Tibial nerve (tissue), 4 donors: ENCODE data around the gene SPRYD3.

Experiments used
- EP300 ChIP-seq, 2 donors: sonication (generic); formaldehyde crosslinking; IDR thresholded peaks; one replicate each; pipeline ENCODE4 v1.6.1; 2017; ENCODE audit warnings: antibody characterized with exemption in 2 of 2, mild to moderate bottlenecking in 1 of 2
- POLR2A ChIP-seq, 2 donors: fragments of 450-650 bp; IDR thresholded peaks; one replicate each; pipeline ENCODE4 v1.6.1; 2017; ENCODE audit warnings: antibody characterized with exemption in 2 of 2, mild to moderate bottlenecking in 2 of 2, moderate library complexity in 2 of 2
- TF ChIP-seq, protein P1 (sequence below), 5 experiments: fragments of 200-600 bp in 3 of 5; fragments of 450-650 bp in 2 of 5; sonication (generic) in 3 of 5; IDR thresholded peaks; one replicate each; pipeline ENCODE4 v1.5.1; 2016 to 2019; ENCODE audit warnings: antibody characterized with exemption in 5 of 5, mild to moderate bottlenecking in 3 of 5, moderate library complexity in 2 of 5

DNA sequence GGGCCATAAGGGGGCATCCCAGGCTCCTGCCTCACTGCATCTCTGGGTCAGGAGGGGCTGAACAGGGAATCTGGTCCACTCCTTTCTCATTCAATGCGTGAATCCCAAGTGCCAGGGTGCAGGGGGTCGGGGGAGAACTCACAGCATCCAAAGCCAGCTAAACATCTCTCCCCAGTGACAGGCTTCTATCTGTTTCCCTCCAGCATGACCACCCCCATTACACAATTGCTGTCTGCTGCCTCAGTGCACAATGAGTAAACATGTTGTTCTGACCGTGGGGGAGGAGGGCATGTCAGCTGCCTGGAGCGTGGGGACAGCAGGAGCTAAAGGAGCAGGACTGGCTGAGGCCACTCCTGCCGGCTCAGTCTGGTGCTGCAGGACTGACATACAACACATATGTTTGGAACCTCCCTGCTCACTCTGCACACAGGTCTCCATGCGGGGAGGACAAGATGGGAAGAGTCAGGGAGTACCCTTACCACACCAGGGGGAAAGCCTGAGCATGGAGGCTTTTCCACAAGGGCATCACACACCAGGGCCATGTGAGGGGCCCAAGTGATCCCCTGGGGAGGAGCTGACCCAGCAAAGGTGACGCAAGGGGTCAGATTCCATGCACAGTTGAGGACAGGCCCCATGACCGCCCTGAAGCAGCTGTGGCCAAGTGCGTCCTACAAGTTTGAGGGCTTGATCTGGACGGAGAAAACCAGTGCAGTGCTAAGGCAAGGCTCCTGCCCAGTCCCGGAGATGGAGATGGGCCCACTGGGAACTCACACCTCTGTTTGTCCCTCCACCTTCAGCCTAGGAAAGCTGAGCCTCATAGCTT lies 27.9 kb downstream of the SPRYD3 start:
- TF ChIP-seq, protein P1, sequence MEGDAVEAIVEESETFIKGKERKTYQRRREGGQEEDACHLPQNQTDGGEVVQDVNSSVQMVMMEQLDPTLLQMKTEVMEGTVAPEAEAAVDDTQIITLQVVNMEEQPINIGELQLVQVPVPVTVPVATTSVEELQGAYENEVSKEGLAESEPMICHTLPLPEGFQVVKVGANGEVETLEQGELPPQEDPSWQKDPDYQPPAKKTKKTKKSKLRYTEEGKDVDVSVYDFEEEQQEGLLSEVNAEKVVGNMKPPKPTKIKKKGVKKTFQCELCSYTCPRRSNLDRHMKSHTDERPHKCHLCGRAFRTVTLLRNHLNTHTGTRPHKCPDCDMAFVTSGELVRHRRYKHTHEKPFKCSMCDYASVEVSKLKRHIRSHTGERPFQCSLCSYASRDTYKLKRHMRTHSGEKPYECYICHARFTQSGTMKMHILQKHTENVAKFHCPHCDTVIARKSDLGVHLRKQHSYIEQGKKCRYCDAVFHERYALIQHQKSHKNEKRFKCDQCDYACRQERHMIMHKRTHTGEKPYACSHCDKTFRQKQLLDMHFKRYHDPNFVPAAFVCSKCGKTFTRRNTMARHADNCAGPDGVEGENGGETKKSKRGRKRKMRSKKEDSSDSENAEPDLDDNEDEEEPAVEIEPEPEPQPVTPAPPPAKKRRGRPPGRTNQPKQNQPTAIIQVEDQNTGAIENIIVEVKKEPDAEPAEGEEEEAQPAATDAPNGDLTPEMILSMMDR (IDR thresholded peaks at IDR 0.05): peak; percentile 26 to 83 (median 43)
- TF ChIP-seq POLR2A (IDR thresholded peaks at IDR 0.05): peak; percentile 65 to 84
- peak; percentile 83 to 99 for TF ChIP-seq EP300 (IDR thresholded peaks at IDR 0.05)
